T1000 (cell line): Measurements from ENCODE around the gene ANKRD34A.

Experiments
- DNase-seq: peaks from one replicate; lab custom pipeline; 2025; ENCODE audit warnings: mixed read lengths; lab: John Stamatoyannopoulos, UW

The ANKRD34A gene

GRCh38 chr1:145965119-145965744 is 857 bp upstream of the ANKRD34A start:
- no peak for DNase-seq

GRCh38 chr1:145963265-145964019 is 933 bp downstream of the ANKRD34A start:
- DNase-seq = no peak

GRCh38 chr1:145962157-145963102 is 1.9 kb downstream of the ANKRD34A start:
- no peak for DNase-seq

GRCh38 chr1:145961425-145962156 is 2.8 kb downstream of the ANKRD34A start:
- no peak for DNase-seq

GRCh38 chr1:145961109-145961424 is 3.3 kb downstream of the ANKRD34A start:
- DNase-seq = no peak

GRCh38 chr1:145960468-145961108 is 3.8 kb downstream of the ANKRD34A start:
- DNase-seq = no peak

GRCh38 chr1:145959957-145960467 is 4.4 kb downstream of the ANKRD34A start:
- DNase-seq = no peak

- no peak for DNase-seq
These were observed 5.0 kb downstream of the ANKRD34A start for GRCh38 chr1:145959333-145959732.

- DNase-seq = no peak
These were observed 5.6 kb downstream of the ANKRD34A start for GRCh38 chr1:145958734-145959133.

GRCh38 chr1:145957443-145958319 is 6.7 kb downstream of the ANKRD34A start, which contains the start of gene LIX1L:
LIX1L (minus strand) TSS chr1:145958017; CDS start chr1:145957927, 90 bp downstream.
- DNase-seq = peak; percentile 90

- DNase-seq = no peak
These were observed 7.5 kb downstream of the ANKRD34A start for GRCh38 chr1:145956781-145957442.

- DNase-seq = no peak
These were observed 8.0 kb downstream of the ANKRD34A start for GRCh38 chr1:145956361-145956760.

- no peak for DNase-seq
These were observed 8.9 kb downstream of the ANKRD34A start for GRCh38 chr1:145955436-145955835.

- DNase-seq = no peak
These were observed 10.5 kb downstream of the ANKRD34A start for GRCh38 chr1:145953861-145954260.

- no peak for DNase-seq
These were observed 11.5 kb downstream of the ANKRD34A start for GRCh38 chr1:145952903-145953302.

GRCh38 chr1:145951526-145951925 is 12.8 kb downstream of the ANKRD34A start:
- DNase-seq = no peak

GRCh38 chr1:145949219-145949618 is 15.2 kb downstream of the ANKRD34A start:
- DNase-seq = no peak

GRCh38 chr1:145947551-145947950 is 16.8 kb downstream of the ANKRD34A start:
- no peak for DNase-seq

GRCh38 chr1:145946477-145946986 is 17.8 kb downstream of the ANKRD34A start:
- DNase-seq = no peak
